ENCODE results near the gene TPSG1.

The TPSG1 gene

DNA sequence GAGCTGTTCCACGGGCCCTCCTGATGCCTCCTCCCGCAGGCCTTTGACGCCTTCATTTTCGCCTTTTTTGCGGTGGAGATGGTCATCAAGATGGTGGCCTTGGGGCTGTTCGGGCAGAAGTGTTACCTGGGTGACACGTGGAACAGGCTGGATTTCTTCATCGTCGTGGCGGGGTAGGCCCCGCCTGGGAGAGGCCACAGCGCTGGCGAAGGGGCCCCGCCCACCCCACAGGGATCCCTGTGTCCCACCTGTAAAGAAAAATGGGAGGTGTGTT lies 29.7 kb downstream of the TPSG1 start:
- Histone ChIP-seq H3K79me2 (ENCODE audit: insufficient read depth, low read length) (no peaks in the 10 kb centered on the region), H3K9me2 (replicated peaks; ENCODE audit: low read depth, low read length) (no peaks in the 10 kb centered on the region), H2AFZ (ENCODE audit: low read length) (no peak overlapping the region), H3K4me1 (ENCODE audit: insufficient read depth, low read length, poor library complexity, severe bottlenecking) (no peaks in the 10 kb centered on the region), H3K4me3 (ENCODE audit: low read length, poor library complexity, severe bottlenecking) (no peak overlapping the region), H3K36me3 (ENCODE audit: insufficient read depth, low read length) (no peaks in the 10 kb centered on the region), H3K27me3 (ENCODE audit: insufficient read depth, low read length, poor library complexity, severe bottlenecking) (no peaks in the 10 kb centered on the region), H3K4me2 (ENCODE audit: low read depth, low read length, poor library complexity, severe bottlenecking) (no peak overlapping the region), H3K9me3 (ENCODE audit: insufficient read depth, low read depth, low read length) (no peaks in the 10 kb centered on the region), H4K20me1 (ENCODE audit: insufficient read depth, low read length, poor library complexity, severe bottlenecking) (no peaks in the 10 kb centered on the region), H3F3A (ENCODE audit: low read depth) (no peaks in the 10 kb centered on the region), H3K9ac (ENCODE audit: low read depth, low read length, poor library complexity, severe bottlenecking) (no peak overlapping the region)
- TF ChIP-seq, protein P1, sequence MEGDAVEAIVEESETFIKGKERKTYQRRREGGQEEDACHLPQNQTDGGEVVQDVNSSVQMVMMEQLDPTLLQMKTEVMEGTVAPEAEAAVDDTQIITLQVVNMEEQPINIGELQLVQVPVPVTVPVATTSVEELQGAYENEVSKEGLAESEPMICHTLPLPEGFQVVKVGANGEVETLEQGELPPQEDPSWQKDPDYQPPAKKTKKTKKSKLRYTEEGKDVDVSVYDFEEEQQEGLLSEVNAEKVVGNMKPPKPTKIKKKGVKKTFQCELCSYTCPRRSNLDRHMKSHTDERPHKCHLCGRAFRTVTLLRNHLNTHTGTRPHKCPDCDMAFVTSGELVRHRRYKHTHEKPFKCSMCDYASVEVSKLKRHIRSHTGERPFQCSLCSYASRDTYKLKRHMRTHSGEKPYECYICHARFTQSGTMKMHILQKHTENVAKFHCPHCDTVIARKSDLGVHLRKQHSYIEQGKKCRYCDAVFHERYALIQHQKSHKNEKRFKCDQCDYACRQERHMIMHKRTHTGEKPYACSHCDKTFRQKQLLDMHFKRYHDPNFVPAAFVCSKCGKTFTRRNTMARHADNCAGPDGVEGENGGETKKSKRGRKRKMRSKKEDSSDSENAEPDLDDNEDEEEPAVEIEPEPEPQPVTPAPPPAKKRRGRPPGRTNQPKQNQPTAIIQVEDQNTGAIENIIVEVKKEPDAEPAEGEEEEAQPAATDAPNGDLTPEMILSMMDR (conservative IDR thresholded peaks at IDR 0.05; ENCODE audit: low read length), result no peak
- no peak for TF ChIP-seq EZH2phosphoT487 (IDR thresholded peaks at IDR 0.05; ENCODE audit: borderline replicate concordance)

DNA sequence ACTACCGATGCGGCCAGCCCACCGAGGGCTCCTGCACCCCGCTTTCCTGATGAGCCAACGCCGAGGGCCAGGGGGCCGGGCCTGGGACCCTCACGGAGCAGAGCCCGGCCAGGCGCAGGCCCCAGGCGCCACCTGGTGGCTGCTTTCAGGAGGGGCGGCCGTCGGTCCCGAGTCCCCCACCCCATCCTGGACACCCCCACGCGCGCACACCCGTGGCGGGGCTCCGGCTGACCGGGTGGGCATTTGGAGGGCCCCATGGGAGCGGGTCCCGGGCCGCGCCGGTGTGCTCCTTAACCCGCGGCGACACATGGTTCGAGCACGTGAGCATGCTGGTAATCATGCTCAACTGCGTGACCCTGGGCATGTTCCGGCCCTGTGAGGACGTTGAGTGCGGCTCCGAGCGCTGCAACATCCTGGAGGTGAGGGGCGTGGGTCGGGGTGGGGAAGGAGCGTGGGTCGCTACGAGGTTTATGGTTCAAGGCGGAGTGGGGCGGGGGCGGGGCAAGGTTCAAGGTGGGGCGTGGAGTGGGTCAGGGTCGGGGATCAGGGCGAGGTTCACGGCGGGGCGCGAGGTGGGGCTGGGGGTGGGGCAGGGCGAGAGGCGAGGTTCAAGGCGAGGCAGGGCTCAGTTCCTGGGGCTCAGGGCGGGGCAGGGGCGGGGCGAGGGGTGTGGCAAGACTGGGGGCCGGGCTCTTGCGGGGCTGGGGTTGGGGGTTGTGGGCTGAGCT lies 30.2 kb downstream of the TPSG1 start:
- no peaks in the 10 kb centered on the region for H3K4me1 ChIP-seq (ENCODE audit: insufficient read depth, low read length, poor library complexity, severe bottlenecking)
- no peak overlapping the region for H3K9ac ChIP-seq (ENCODE audit: low read depth, low read length, poor library complexity, severe bottlenecking)
- no peaks in the 10 kb centered on the region for H3K36me3 ChIP-seq (ENCODE audit: insufficient read depth, low read length)
- no peaks in the 10 kb centered on the region for H3K27me3 ChIP-seq (ENCODE audit: insufficient read depth, low read length, poor library complexity, severe bottlenecking)
- TF ChIP-seq, protein P1 (conservative IDR thresholded peaks at IDR 0.05; ENCODE audit: low read length), result peak; percentile 26; the same call in 1 of the 2 replicates
- no peak for TF ChIP-seq EZH2phosphoT487 (IDR thresholded peaks at IDR 0.05; ENCODE audit: borderline replicate concordance)
- no peaks in the 10 kb centered on the region for H3F3A ChIP-seq (ENCODE audit: low read depth)
- H4K20me1 ChIP-seq (ENCODE audit: insufficient read depth, low read length, poor library complexity, severe bottlenecking), result no peaks in the 10 kb centered on the region
- H3K79me2 ChIP-seq (ENCODE audit: insufficient read depth, low read length), result no peaks in the 10 kb centered on the region
- no peak overlapping the region for H3K4me3 ChIP-seq (ENCODE audit: low read length, poor library complexity, severe bottlenecking)
- H2AFZ ChIP-seq (ENCODE audit: low read length), result no peak overlapping the region
- H3K9me2 ChIP-seq (replicated peaks; ENCODE audit: low read depth, low read length), result no peaks in the 10 kb centered on the region
- no peak overlapping the region for H3K4me2 ChIP-seq (ENCODE audit: low read depth, low read length, poor library complexity, severe bottlenecking)
- no peaks in the 10 kb centered on the region for H3K9me3 ChIP-seq (ENCODE audit: insufficient read depth, low read depth, low read length)

DNA sequence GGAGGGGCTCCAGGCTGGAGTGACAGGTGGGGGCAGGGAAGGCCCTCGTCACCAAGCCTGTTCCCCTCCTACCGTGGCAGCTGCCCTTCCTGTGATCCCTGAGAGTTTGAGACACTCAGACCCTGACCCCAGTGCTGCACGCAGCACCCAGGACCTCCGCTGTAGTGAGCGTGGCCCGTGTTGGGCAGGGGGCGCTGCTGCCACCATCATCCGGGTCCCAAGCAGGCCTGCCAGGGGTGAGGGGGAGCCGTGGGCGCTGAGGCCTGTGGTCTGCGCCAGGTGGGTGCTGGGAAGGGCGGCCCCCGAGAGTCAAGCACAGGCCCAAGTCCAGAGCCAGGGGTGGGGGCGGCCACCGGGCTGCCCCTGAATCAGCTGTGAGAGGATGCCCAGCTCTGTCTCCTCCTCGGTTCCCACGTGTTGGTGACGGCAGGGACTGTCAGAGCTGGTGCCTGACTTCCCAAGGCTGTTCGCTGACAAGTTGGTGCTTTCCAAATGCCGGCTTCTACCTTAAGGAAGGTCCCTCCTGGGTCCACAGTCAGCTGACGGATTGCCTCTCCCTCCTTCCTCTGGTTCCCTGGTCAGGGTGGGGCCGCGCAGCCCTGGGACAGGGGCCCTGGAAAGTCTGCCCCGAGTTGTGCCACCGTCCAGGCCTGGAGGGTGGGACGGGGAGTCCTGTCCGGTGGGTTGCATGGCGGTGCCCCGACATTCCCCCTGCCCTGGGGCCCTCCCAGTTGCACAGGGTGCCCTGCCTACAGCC lies 31.1 kb downstream of the TPSG1 start:
- no peak overlapping the region for H2AFZ ChIP-seq (ENCODE audit: low read length)
- no peak overlapping the region for H3K9ac ChIP-seq (ENCODE audit: low read depth, low read length, poor library complexity, severe bottlenecking)
- no peaks in the 10 kb centered on the region for H3K9me2 ChIP-seq (replicated peaks; ENCODE audit: low read depth, low read length)
- H3K36me3 ChIP-seq (ENCODE audit: insufficient read depth, low read length), result no peaks in the 10 kb centered on the region
- no peaks in the 10 kb centered on the region for H3K27me3 ChIP-seq (ENCODE audit: insufficient read depth, low read length, poor library complexity, severe bottlenecking)
- H3F3A ChIP-seq (ENCODE audit: low read depth), result no peaks in the 10 kb centered on the region
- H3K4me3 ChIP-seq (ENCODE audit: low read length, poor library complexity, severe bottlenecking), result no peak overlapping the region
- no peaks in the 10 kb centered on the region for H3K9me3 ChIP-seq (ENCODE audit: insufficient read depth, low read depth, low read length)
- no peaks in the 10 kb centered on the region for H4K20me1 ChIP-seq (ENCODE audit: insufficient read depth, low read length, poor library complexity, severe bottlenecking)
- H3K4me2 ChIP-seq (ENCODE audit: low read depth, low read length, poor library complexity, severe bottlenecking), result no peak overlapping the region
- no peaks in the 10 kb centered on the region for H3K79me2 ChIP-seq (ENCODE audit: insufficient read depth, low read length)
- no peaks in the 10 kb centered on the region for H3K4me1 ChIP-seq (ENCODE audit: insufficient read depth, low read length, poor library complexity, severe bottlenecking)
- TF ChIP-seq, protein P1 (conservative IDR thresholded peaks at IDR 0.05; ENCODE audit: low read length), result no peak
- no peak for TF ChIP-seq EZH2phosphoT487 (IDR thresholded peaks at IDR 0.05; ENCODE audit: borderline replicate concordance)

All from Loucy (cell line).